Adrenal gland (tissue), 12 donors: ENCODE results near the gene PPP2R5C. TPM values are rescaled to one million over a fixed set of nuclear protein-coding genes. Genes with fewer than 3 reads are reported as not detected.

Experiments used
- DNase-seq, 7 donors: peaks; one replicate each; pipeline ENCODE4 v3.0.0-alpha.2; 2019 to 2020
- H3K27ac ChIP-seq, 5 donors: fragments of 200-600 bp; sonication (generic) in 4 of 5; 1 replicate in 3 of 5; 2 replicates in 2 of 5; pipeline versions ENCODE4 v1.5.1 to v1.8.0; 2016 to 2020; ENCODE audit warnings: mild to moderate bottlenecking in 1 of 5
- H3K27me3 ChIP-seq: fragments of 200-600 bp; 2 replicates; pipeline ENCODE4 v1.8.0; 2021
- H3K36me3 ChIP-seq, 2 donors: fragments of 200-600 bp; replicated peaks in 1 of 2; 1 replicate in 1 of 2; 2 replicates in 1 of 2; pipeline versions ENCODE4 v1.5.1 to v1.8.0; 2018 to 2022
- H3K4me1 ChIP-seq, 2 donors: fragments of 200-600 bp; replicated peaks in 1 of 2; 1 replicate in 1 of 2; 2 replicates in 1 of 2; pipeline versions ENCODE4 v1.5.1 to v1.8.0; 2018 to 2021
- H3K4me3 ChIP-seq, 4 donors: fragments of 200-600 bp; sonication (generic) in 3 of 4; one replicate each; pipeline ENCODE4 v1.5.1; 2016 to 2018
- H3K9me3 ChIP-seq, 3 donors: fragments of 200-600 bp; sonication (generic) in 1 of 3; replicated peaks in 1 of 3; 1 replicate in 2 of 3; 2 replicates in 1 of 3; pipeline versions ENCODE4 v1.5.1 to v1.8.0; 2016 to 2021
- POLR2A ChIP-seq, 2 donors: fragments of 450-650 bp; IDR thresholded peaks; one replicate each; pipeline ENCODE4 v1.6.1; 2017; ENCODE audit warnings: antibody characterized with exemption in 2 of 2, mild to moderate bottlenecking in 2 of 2, moderate library complexity in 1 of 2
- WGBS, 4 donors: extraction: QIAGEN DNeasy Blood & Tissue Kit in 2 of 4; methylation state at CpG; one replicate each; pipeline versions ENCODE4 v1.1.5 to v1.1.7; 2013 to 2017; 5-methylcytosine and 5-hydroxymethylcytosine counted together
- intact Hi-C, 2 donors: fragments of 100-400 bp; cut with DNase I; formaldehyde crosslinking; loops; one replicate each; pipeline versions ENCODE4 v1.14.1 to v1.15.0; 2022 to 2023
- polyA plus RNA-seq, 3 donors: library from polyadenylated mRNA; stranded (reverse); fragments of 200-250 nt in 2 of 3; fragments of 350-450 nt in 1 of 3; fragmentation: Illumina TruSeq in 1 of 3; extraction: RNeasy Lipid Tissue Mini Kit (QIAGEN cat#74804) in 1 of 3; gene quantifications; one replicate each; pipeline ENCODE4 v1.2.3, GENCODE V29; 2013 to 2014
- total RNA-seq, 9 donors: library from RNA; depleted of rRNA in 4 of 9; stranded (reverse); fragments of >200 nt in 4 of 9; fragments of 120-200 nt in 1 of 9; fragmentation: NEBNext Ultra II Directional in 1 of 9; extraction: Animal tissue kit (Norgen Biotek cat#: 25700) in 1 of 9; gene quantifications; one replicate each; pipeline versions ENCODE4 v1.1.0 to v1.2.4, GENCODE V29; 2013 to 2023
- TF ChIP-seq, protein P1 (sequence below), 6 experiments: fragments of 450-650 bp in 4 of 6; fragments of 200-600 bp in 2 of 6; sonication (generic) in 1 of 6; IDR thresholded peaks; 1 replicate in 5 of 6; 2 replicates in 1 of 6; pipeline versions ENCODE4 v1.5.1 to v1.8.0; 2016 to 2021; ENCODE audit warnings: antibody characterized with exemption in 6 of 6, mild to moderate bottlenecking in 2 of 6, moderate library complexity in 1 of 6
- donor health status: healthy with polysubstance abuse.
- donor health status: Bipolar disorder and iron deficiency.
- donor health status: DM: yes; HTN: yes; CAD: no.
- donor health status: DM: no; HTN: no; CAD: no.
- donor health status: DM: no; HTN: no; CAD: no.
- donor health status: DM: yes; HTN: yes; CAD: no.

The PPP2R5C gene
- total and polyA plus RNA-seq, 12 donors: 66.5 to 216 (median 134) TPM

- intact Hi-C loops: loop anchor here in 1 of 2 donors (10.0 kb wide), 1 partner anchor 194 kb away; the partner anchor contains the start of gene PPP2R5C
- Histone ChIP-seq H3K27me3 (no peaks in the 10 kb centered on the region), H3K4me1 (peaks cover 0 to 3% of the 10 kb centered on the region in 2 donors), H3K4me3 (no peak overlapping the region), H3K36me3 (no peaks in the 10 kb centered on the region), H3K27ac (no peak overlapping the region), H3K9me3 (no peaks in the 10 kb centered on the region)
- DNase-seq: peak in 2 of 7 donors; percentile 12 to 46
- 67 to 78% (median 72%) methylated on average over 11 of the region's 11 CpGs for WGBS, 4 donors
- TF ChIP-seq, protein P1, sequence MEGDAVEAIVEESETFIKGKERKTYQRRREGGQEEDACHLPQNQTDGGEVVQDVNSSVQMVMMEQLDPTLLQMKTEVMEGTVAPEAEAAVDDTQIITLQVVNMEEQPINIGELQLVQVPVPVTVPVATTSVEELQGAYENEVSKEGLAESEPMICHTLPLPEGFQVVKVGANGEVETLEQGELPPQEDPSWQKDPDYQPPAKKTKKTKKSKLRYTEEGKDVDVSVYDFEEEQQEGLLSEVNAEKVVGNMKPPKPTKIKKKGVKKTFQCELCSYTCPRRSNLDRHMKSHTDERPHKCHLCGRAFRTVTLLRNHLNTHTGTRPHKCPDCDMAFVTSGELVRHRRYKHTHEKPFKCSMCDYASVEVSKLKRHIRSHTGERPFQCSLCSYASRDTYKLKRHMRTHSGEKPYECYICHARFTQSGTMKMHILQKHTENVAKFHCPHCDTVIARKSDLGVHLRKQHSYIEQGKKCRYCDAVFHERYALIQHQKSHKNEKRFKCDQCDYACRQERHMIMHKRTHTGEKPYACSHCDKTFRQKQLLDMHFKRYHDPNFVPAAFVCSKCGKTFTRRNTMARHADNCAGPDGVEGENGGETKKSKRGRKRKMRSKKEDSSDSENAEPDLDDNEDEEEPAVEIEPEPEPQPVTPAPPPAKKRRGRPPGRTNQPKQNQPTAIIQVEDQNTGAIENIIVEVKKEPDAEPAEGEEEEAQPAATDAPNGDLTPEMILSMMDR (IDR thresholded peaks at IDR 0.05): no peak
- TF ChIP-seq POLR2A (IDR thresholded peaks at IDR 0.05): no peak
These were observed 197.1 kb downstream of the PPP2R5C start for GRCh38 chr14:101958418-101959180.

- TF ChIP-seq POLR2A (IDR thresholded peaks at IDR 0.05): no peak
- TF ChIP-seq, protein P1 (IDR thresholded peaks at IDR 0.05): no peak
- Histone ChIP-seq H3K9me3 (no peaks in the 10 kb centered on the region), H3K4me1 (peaks cover 4 to 6% of the 10 kb centered on the region in 2 donors), H3K27me3 (no peaks in the 10 kb centered on the region), H3K27ac (no peak overlapping the region), H3K4me3 (no peak overlapping the region), H3K36me3 (no peaks in the 10 kb centered on the region)
- intact Hi-C loops: loop anchor here in 1 of 2 donors (10.0 kb wide), 1 partner anchor 194 kb away; the partner anchor contains the start of gene PPP2R5C
- WGBS, 4 donors: 80 to 85% (median 83%) methylated on average over 2 of the region's 2 CpGs
- DNase-seq: peak in 2 of 7 donors; percentile 12 to 31
These were observed 197.8 kb downstream of the PPP2R5C start for GRCh38 chr14:101959277-101959676.

DNA sequence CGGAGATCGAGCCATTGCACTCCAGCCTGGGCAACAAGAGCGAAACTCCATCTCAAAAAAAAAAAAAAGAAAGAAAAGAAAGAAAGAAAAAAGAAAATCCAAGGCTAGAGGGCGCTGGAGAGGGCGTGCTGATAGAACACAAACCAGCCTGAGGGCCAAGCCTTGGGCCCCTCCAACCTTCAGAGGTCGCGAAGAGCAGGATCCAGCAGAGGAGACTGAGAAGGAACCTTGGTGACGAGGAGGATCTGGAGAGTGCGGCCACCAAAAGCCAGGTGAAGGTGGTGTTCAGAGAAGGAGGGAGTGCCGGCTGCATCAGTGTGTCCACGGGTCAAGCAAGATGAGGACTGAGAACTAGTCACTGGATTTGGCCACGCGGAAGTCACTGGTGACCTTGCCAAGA, 198.7 kb downstream of the PPP2R5C start:
- intact Hi-C loops: no loop called here
- no peaks in the 10 kb centered on the region for H3K27me3 ChIP-seq
- DNase-seq: peak in 4 of 7 donors; percentile 18 to 52 (median 42)
- WGBS, 4 donors: 40 to 47% (median 44%) methylated on average over 13 of the region's 13 CpGs
- no peak overlapping the region for H3K27ac ChIP-seq
- no peaks in the 10 kb centered on the region for H3K9me3 ChIP-seq
- TF ChIP-seq POLR2A (IDR thresholded peaks at IDR 0.05): no peak
- TF ChIP-seq, protein P1 (IDR thresholded peaks at IDR 0.05): peak; percentile 13 to 37 (median 20)
- H3K36me3 ChIP-seq: no peaks in the 10 kb centered on the region
- peaks cover 4 to 6% of the 10 kb centered on the region in 2 donors for H3K4me1 ChIP-seq
- no peak overlapping the region for H3K4me3 ChIP-seq

DNA sequence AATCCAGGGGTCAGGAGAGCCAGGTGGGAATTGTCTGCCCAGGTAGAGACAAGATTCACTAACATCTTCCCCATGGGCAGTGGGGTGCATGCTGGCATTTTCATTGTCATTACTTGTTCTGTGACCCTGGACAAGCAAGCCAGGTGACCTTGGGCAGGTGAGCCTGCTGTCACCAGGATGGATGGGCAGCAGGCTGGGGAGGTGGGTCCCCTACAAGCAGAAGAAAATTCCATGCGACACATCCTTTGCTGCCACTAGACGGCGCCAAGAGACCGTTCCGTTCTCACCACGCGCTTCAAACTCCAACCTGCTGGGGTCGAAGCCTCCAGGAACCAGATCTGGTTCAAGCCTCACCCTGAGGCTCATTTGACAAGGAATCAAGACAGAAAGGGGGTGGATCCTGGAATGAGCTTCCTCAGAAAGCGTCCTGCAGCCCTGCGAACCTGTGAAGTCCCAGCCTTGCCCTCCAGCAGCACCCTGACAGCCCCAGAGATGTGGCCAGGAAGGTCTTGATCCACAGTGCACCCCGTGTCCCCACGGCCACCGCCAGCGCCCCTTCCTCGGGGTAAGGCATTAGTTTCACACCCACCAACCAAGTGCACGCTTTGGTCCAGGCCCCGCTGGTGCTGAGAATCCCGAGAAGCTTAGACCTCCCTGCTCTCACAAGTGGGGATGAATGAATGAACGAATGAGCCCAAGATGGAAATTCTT, 199.7 kb downstream of the PPP2R5C start:
- H3K27ac ChIP-seq: no peak overlapping the region
- intact Hi-C loops: no loop called here
- DNase-seq: peak; percentile 69 to 89 (median 80)
- H3K4me1 ChIP-seq: peaks cover 7 to 15% of the 10 kb centered on the region in 2 donors
- WGBS, 4 donors: 27 to 72% (median 33%) methylated on average over 6 to 19 of the region's 19 CpGs
- TF ChIP-seq, protein P1 (IDR thresholded peaks at IDR 0.05): peak; percentile 79 to 95 (median 90)
- no peak for TF ChIP-seq POLR2A (IDR thresholded peaks at IDR 0.05)
- H3K4me3 ChIP-seq: no peak overlapping the region
- H3K9me3 ChIP-seq: no peaks in the 10 kb centered on the region
- no peaks in the 10 kb centered on the region for H3K36me3 ChIP-seq
- no peaks in the 10 kb centered on the region for H3K27me3 ChIP-seq
